MCF 10A (cell line): ENCODE measurements around the gene TFAP2E. TPM values are rescaled to one million over a fixed set of nuclear protein-coding genes. Genes with fewer than 3 reads are reported as not detected.

Experiments
- BruUV-seq: library from RNA; stranded (reverse); fragments of 400-500 nt; replicated peaks from 2 replicates; lab custom pipeline; 2021; lab: Mats Ljungman, UMichigan
- CTCF ChIA-PET: fragments of 300-600 bp; sonication (Branson Sonifier 250); formaldehyde crosslinking; extraction: SDS; loops from one replicate; lab custom pipeline; 2021; ENCODE audit warnings: antibody characterized with exemption, inconsistent platforms; lab: Yijun Ruan, JAX
- POLR2A ChIA-PET: fragments of 300-600, 350-650 bp; sonication (Branson Sonifier 250); formaldehyde crosslinking; extraction: SDS; loops from one replicate; lab custom pipeline; 2020; ENCODE audit warnings: antibody characterized with exemption, inconsistent platforms; lab: Yijun Ruan, JAX
- DNase-seq: peaks from one replicate; pipeline ENCODE4 v3.0.0-alpha.2; 2018; ENCODE audit not compliant: unreplicated experiment
- H3K27ac Mint-ChIP-seq: one replicate; pipeline ENCODE4 v1.8.0; 2022; ENCODE audit warnings: mild to moderate bottlenecking, low read depth, mixed read lengths; ENCODE audit not compliant: unreplicated experiment
- H3K27me3 Mint-ChIP-seq: one replicate; pipeline ENCODE4 v1.8.0; 2022; ENCODE audit warnings: mixed read lengths; ENCODE audit not compliant: insufficient read depth, unreplicated experiment
- H3K36me3 Mint-ChIP-seq: one replicate; pipeline ENCODE4 v1.8.0; 2022; ENCODE audit warnings: mild to moderate bottlenecking, moderate library complexity, mixed read lengths; ENCODE audit not compliant: insufficient read depth, unreplicated experiment
- H3K4me1 Mint-ChIP-seq: one replicate; pipeline ENCODE4 v1.8.0; 2022; ENCODE audit warnings: mixed read lengths; ENCODE audit not compliant: insufficient read depth, unreplicated experiment
- H3K4me3 Mint-ChIP-seq: one replicate; pipeline ENCODE4 v1.8.0; 2022; ENCODE audit warnings: mild to moderate bottlenecking, moderate library complexity, mixed read lengths; ENCODE audit not compliant: unreplicated experiment
- H3K9me3 Mint-ChIP-seq: one replicate; pipeline ENCODE4 v1.8.0; 2022; ENCODE audit warnings: mixed read lengths; ENCODE audit not compliant: unreplicated experiment
- CTCF ChIP-seq: fragments of 200-600 bp; IDR thresholded peaks from one replicate; pipeline ENCODE4 v1.8.0; 2022; ENCODE audit warnings: antibody characterized with exemption, mild to moderate bottlenecking; ENCODE audit not compliant: unreplicated experiment
- intact Hi-C: fragments of 100-400 bp; cut with micrococcal nuclease; formaldehyde crosslinking; loops from 2 replicates; pipeline ENCODE4 v1.14.1; 2022
- total RNA-seq: library from RNA; stranded (reverse); gene quantifications from 2 replicates; pipeline ENCODE4 v1.2.3, GENCODE V29; 2022

The TFAP2E gene
- total RNA-seq, 1 experiment from 2014 or later = 0.30 TPM

- peak overlapping the region; percentile 49 for H3K27ac Mint-ChIP-seq
- DNase-seq = no peak
- no TSS peak for BruUV-seq
- H3K36me3 Mint-ChIP-seq = peaks cover 44% of the 10 kb centered on the region
- ChIA-PET POLR2A (interaction anchor here (0.8 kb wide), 1 partner anchor 16 kb away, joined by 3 read pairs; no protein-coding TSS in a partner anchor), CTCF (interaction anchor here (0.6 to 1.1 kb wide), 3 partner anchors 25 to 210 kb away, joined by 3 to 5 read pairs (median 3); no protein-coding TSS in a partner anchor)
- intact Hi-C loops = no loop called here
- no peak for TF ChIP-seq CTCF
- no peaks in the 10 kb centered on the region for H3K9me3 Mint-ChIP-seq
- H3K27me3 Mint-ChIP-seq = no peaks in the 10 kb centered on the region
- H3K4me1 Mint-ChIP-seq = peaks cover 21% of the 10 kb centered on the region
- no peak overlapping the region for H3K4me3 Mint-ChIP-seq
Observed at GRCh38 chr1:35539824-35540261, 33.3 kb upstream of the TFAP2E start.

DNA sequence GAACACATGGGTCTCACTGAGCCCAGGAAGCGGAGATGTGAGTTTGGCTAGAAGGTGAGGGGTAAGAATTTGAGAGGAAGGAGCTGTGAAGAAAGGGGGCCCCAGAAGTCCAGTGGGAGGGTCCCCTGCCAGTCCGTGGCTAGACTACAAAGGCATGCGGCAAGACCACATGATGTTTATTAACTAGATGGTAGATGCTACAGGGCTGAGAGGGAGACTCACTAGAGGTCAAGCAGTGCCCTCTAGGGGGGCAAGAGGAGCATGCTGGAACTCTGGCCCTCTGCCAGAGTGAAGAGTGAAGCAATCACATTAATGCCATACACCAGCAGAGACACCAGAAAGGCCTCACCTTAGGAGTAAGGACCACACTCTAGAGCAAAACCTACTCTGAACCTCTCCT lies 28.1 kb upstream of the TFAP2E start:
- Mint-ChIP-seq H3K9me3 (no peaks in the 10 kb centered on the region), H3K36me3 (peaks cover 66% of the 10 kb centered on the region), H3K27ac (no peak overlapping the region), H3K4me3 (no peak overlapping the region), H3K4me1 (peaks cover 21% of the 10 kb centered on the region), H3K27me3 (no peaks in the 10 kb centered on the region)
- ChIA-PET CTCF (interaction anchor here (1.3 kb wide), 1 partner anchor 94 kb away, joined by 9 read pairs; no protein-coding TSS in a partner anchor), POLR2A (no interaction called here)
- peak; percentile 76 for DNase-seq
- no TSS peak for BruUV-seq
- intact Hi-C loops = no loop called here
- peak; percentile 32 for TF ChIP-seq CTCF

GRCh38 chr1:35546614-35547013 lies 26.5 kb upstream of the TFAP2E start:
- Mint-ChIP-seq H3K27ac (no peak overlapping the region), H3K36me3 (peaks cover 63% of the 10 kb centered on the region)

GRCh38 chr1:35553851-35554250 lies 19.3 kb upstream of the TFAP2E start:
- Mint-ChIP-seq H3K9me3 (no peaks in the 10 kb centered on the region), H3K27me3 (no peaks in the 10 kb centered on the region), H3K4me1 (peaks cover 27% of the 10 kb centered on the region), H3K36me3 (peaks cover 43% of the 10 kb centered on the region), H3K4me3 (no peak overlapping the region), H3K27ac (peak overlapping the region; percentile 93)
- no peak for DNase-seq
- CTCF ChIA-PET = no interaction called here
- BruUV-seq = no TSS peak
- TF ChIP-seq CTCF = no peak
- intact Hi-C loops = no loop called here
- POLR2A ChIA-PET = interaction anchor here (1.1 to 9.9 kb wide), 2 partner anchors 24 to 103 kb away, joined by 5 to 212 read pairs; no protein-coding TSS in a partner anchor

More at GRCh38 chr1:35546614-35547013, 26.5 kb upstream of the TFAP2E start:
- BruUV-seq = no TSS peak
- Mint-ChIP-seq H3K27me3 (no peaks in the 10 kb centered on the region), H3K9me3 (no peaks in the 10 kb centered on the region), H3K4me3 (no peak overlapping the region), H3K4me1 (peaks cover 15% of the 10 kb centered on the region)
- POLR2A ChIA-PET = interaction anchor here (0.8 to 1.9 kb wide), 2 partner anchors 9 to 22 kb away, joined by 3 to 7 read pairs; no protein-coding TSS in a partner anchor
- CTCF ChIA-PET = no interaction called here
- no peak for DNase-seq
- intact Hi-C loops = no loop called here
- no peak for TF ChIP-seq CTCF
